MV-4-11 (cell line): Measurements from ENCODE around the gene BABAM2.
"Not testable (repeated sequence)": the region's sequence is repeated elsewhere in the genome, so short reads cannot be mapped to it uniquely, and the experiment has no call there.

Source experiments
- DNase-seq: peaks from one replicate; lab custom pipeline; 2025; lab: John Stamatoyannopoulos, UW

BABAM2 gene

DNA sequence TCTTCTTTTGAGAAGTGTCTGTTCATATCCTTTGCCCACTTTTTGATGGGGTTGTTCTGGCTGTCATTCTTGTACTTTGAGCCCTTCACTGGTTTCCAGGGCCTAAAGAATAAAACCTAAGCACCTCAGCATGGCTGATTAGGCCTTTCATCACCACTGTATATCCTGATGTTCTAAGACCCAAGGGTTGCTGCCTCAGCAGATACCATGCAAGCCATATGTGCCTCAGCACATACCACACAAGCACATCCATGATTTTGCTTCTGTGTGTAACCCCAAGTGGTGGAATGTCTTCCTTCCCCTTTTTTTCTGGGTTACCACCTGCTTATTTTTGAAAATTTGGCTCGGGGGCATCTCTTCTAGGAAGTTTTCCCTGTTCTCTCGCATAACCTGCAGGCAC is 11.7 kb upstream of the BABAM2 start:
- DNase-seq: peak; percentile 8

DNA sequence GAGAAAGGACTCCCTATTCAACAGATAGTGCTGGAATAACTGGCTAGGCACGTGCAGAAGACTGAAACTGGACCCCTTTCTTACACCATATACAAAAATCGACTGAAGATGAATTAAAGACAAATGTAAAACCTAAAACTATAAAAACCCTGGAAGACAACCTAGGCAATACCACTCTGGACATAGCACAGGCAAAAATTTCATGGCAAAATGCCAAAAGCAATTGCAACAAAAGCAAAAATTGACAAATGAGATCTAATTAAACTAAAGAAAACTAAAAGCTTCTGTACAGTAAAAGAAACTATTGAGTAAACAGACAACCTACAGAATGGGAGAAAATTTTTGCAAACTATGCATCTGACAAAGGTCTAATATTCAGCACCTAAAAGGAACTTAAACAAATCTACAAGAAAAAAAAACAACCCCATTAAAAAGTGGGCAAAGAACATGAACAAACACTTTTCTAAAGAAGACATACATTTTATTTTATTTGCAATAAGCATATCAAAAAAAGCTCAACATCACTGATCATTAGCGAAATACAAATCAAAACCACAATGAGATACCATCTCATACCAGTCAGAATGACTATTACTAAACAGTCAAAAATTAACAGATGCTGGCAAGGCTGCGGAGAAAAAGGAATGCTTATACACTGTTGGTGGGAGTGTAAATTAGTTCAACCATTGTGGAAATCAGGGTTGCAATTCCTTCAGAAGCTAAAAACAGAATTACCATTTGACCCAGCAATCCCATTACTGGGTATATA is 8.5 kb upstream of the BABAM2 start:
- not testable (repeated sequence) for DNase-seq

DNA sequence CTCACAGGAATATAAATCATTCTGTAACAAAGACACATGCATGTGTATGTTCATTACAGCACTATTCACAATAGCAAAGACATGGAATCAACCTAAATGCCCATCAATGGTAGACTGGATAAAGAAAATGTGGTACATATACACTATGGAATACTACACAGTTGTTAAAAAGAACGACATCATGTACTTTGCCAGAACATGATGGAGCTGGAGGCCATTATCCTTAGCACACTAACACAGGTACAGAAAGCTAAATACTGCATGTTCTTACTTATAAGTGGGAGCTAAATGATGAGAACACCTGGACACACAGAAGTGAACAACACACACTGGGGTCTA is 8.0 kb upstream of the BABAM2 start:
- DNase-seq: not testable (repeated sequence)

DNA sequence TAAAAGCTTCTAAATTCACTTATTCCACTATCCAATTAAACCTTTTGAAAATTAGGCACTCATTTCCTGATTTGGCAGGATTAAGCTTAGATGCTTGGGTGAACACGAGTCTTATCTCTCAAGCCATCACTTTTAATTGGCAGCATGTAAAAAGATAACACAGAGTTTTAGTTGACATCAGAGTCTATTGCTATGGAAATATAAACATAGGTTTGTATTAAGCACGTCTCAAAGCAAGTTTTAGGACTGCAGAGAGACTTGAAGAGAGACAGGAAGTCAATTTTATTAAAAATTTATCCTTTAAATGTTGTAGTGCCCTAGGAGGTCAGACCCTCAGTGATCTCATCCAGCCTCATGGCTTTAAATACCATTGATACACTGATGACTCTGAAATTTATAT is 5.9 kb upstream of the BABAM2 start:
- DNase-seq: no peak

DNA sequence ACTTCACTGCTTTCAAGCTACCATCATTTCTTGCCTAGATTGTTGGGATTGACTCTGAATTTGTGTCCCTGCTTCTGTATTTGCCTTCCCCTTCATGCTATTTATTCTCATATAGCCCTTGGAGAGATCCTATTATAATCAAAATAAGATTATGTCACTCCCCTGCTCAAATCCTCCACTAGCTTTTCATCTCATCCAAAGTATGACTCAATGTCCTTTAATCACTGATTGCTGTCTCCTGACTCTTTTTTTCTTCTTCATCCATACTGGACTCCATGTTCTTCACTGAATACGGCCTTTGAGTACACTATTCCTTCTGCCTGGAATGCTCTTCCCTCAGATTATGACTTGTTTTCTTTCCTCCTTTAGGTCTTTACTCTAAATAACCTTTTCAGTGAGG is 5.3 kb upstream of the BABAM2 start:
- DNase-seq: no peak

DNA sequence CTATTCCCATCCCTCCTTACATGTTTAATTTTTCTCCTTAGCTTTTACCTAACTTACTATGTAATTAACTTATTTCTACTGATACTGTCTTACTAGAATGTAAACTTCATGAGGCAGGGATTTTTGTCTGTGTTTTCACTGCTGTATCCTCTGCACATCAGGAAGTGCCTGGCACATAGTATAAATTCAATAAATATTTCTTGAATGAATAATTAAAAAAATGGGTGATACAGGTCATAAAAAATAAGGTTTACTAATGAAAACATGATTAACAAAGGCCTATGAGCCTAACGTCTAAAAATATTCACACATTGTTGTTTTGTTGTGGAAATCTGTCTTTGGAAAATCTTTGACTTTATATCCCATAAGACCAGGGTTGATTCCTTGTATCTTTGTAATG is 4.9 kb upstream of the BABAM2 start:
- no peak for DNase-seq

DNA sequence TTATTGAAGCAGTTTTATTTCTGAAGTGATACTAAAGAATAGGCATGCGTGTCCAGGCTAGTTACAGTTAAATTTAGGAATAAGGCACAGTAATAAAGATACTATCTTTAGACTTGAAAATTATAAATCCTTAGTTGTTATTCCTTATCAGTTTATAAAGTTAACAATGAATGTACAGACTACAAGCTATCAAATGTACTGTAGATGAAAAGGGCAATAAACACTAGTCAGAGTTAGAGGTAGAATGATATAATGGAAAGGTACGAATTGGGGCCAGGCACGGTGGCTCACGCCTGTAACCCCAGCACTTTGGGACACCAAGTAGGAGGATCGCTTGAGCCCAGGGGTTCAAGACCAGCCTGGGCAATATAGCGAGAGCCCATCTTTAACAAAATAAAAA is 4.2 kb upstream of the BABAM2 start:
- DNase-seq: no peak

DNA sequence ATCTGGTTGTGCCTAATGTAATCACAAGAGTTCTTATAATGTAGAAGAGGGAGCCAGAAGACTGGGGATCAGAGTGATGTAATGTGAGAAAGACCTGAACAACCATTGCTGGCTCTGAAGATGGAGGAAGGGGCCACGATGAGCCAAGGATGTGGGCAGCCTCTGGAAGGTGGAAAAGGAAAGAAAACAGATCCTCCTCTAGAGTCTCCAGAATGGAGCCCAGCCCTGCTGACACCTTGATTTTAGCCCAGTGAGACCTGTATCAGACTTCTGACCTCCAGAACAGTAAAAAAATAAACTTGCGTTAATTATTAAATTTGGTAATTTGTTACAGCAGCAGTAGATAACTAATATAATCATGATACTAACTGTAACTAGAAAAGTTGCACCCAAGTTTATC is 3.4 kb upstream of the BABAM2 start:
- DNase-seq: no peak

DNA sequence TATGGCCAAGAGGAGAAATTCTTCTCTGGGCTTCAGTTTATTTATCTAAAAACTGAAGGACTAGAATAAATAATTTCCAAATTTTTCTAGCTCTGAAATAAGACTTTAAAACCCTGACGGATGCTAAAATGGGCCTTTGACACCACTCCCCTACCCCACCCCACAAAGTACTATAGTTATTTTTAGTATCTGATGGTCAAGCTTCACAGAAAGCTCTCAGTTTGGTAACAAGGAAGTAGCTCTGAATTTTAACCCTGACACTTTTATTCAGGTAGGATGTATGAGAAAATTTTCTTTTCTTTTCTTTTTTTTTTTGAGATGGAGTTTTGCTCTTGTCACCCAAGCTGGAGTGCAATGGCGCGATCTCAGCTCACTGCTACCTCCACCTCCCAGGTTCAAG is 2.7 kb upstream of the BABAM2 start:
- no peak for DNase-seq

DNA sequence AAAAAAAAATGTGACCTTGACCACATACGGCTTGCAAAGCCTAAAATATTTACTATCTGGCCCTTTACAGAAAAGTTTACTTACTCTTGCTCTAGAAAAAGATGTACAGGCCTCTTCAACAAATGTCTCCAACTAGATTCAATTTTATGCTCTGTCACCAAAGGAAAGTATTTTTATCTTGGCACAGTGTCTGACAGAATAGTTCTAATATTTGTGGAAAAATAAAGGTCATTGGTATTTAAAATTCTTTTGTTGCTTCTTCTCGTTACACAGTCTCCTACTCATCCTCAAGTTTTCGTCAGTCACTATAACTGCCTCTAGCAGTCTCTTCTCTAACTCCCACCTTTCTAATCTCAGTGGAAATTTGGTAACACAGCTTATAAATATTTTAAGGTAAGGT is 1.7 kb upstream of the BABAM2 start:
- peak; percentile 10 for DNase-seq

DNA sequence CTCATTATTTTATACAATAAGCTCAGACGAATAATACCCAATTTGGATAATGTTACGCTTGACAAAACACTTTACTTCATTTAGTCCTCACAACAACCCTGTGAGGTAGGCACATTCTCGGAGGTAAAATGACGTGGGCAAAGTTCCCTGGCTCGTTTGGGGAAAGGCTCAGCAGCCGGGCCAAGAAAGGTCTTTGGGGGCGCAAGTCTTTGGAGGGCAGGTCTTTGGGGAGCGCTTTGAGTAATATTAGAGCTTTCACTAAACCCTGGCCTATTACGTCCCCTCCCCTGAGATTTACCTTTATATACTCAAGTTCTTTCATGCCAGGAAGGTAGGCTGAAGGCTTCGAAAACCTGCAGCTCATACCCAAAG is 769 bp upstream of the BABAM2 start:
- no peak for DNase-seq

DNA sequence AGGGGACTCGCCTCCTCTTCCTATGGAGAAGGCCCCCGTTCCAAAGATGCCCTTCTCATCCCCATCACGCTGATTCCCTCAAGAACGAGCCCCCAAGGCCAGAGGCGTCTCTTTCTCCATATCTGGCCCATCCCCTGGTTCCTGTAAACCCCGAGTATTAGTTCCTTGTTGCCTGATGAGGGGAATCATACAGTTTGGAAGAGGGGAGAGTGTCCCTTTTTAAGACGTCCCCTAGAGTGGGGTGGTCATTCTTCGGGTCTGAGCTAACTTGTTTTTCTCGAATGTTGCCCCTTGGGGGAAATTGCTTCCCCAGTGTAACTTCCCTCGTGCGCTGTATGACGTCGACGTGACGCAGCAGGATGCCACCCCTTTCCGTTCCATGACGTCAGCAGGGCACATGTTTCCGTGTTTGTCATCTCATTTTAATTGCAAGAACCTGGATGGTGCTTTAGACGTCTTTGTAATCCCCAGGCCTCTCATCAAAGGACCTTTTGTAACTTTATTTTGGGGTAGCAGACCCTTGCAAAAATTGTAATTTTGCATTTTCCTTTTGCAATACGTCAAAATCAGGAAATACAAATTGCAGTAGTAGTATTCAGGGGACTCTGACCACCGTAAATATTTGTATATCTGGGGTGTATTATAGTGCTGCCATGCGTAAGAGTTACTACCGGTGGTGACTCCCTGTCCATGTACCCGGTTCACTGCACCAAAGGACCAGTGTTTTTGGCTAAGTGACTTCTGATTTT is 569 bp downstream of the BABAM2 start:
- DNase-seq: peak; percentile 81

DNA sequence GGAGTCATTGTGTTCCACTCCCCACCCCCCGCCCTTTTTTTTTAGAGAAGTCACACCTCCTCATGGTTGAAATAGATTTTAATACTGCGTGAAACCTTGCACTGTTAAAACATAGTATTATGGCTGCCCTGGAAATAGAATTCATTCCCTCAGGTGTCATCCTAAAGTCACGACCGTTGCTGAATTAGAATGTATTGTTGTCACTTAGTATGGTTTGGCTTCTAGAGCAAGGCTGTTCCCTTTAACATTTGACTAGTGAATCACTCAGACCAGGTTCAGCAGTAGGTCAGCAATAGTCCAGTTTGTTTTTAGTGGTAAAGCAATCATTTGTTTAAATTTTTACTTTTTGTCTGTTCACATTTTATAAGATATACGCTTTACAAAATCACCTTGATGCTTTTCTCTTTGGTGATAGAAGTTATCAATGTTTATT is 1.2 kb downstream of the BABAM2 start:
- peak; percentile 22 for DNase-seq

DNA sequence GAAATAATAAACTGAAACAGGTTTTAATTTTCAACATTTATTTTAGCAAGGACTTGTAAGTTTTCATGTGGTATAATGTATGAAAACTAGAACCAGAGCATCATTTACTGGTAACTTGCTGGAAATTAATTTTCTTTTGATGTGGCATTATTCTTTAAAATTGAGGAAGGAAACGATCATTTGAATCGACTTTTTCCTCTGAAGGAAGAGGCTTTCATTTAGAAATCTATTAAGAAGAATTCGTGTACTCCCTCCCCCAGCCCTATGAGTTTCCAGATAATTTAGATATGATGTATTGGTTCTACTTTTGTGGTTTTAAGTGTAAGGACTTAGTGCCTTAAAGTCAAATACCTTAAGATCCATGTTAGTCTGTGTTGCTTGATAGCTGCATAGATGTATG is 2.5 kb downstream of the BABAM2 start:
- no peak for DNase-seq

DNA sequence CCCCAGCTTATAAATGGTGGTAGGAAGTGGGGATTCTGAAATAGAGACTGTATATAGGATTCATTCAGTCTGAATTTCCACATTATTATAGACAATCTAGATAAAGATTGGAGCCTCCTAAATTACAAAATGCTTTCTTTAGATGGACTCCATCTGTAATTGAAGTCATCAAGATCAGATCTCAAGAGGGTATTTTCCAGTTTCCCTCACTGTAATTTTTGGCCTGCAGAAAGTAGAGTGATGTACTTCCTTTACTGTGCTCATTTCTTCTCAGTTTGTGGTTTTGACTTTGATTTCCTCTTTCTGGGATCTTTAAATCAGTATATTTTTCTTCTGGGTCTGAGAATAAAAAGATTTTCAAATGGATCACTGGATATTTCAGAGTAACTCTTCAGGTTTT is 7.2 kb downstream of the BABAM2 start:
- DNase-seq: peak; percentile 49

DNA sequence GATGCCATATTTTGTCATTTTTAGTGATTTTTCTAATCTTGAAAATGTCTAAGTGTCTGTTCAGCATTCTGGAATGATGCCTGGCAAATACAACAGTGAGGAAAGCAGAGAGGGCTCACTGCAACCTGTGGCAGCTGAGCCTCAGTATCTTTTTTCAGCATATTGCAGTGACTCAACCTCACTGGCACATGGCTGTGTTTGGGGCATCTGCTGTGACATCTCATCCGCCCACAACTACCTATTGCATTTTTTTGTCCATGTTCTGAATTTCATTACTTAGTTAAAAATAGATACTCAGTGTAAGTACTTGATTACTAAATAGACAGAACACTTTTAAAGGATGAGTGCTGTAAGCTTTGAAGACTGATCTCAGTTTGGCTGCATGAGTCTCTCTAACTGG is 10.7 kb downstream of the BABAM2 start:
- no peak for DNase-seq

DNA sequence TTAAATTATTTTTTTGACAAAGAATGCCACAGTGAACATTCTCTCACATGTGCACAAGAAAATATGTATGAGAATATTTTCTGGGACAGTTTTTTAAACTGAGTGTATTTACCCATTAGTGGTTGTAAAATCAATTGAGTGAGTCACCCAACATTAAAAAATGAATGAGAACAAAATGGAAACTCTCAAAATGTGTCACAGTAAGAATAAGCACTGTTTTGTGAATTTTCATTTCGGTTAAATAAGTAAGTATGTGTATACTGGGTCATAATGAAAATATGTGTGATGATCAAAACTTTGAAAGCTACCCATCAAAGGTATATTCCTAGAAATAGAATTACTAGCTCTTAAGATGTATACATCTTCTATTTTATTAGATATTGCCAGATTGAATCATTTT is 11.6 kb downstream of the BABAM2 start:
- no peak for DNase-seq

DNA sequence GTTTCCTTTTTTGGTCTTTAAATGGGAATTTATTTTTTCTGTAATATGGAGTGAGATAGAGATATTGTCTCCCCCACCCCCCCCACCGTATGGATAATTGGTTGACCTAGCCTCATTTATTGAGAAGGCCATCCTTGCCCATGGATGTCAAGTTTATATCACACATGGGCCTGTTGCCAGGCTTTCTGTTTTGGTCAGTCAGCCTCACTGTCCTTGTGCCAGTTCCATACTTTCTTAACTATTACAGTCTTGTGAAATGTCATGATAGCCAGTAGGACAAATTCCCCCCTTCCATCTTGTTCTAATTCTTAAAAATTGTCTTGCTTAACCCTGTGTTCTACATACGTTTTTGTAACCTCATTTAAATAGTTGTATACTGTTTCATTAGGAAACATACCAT is 12.5 kb downstream of the BABAM2 start:
- no peak for DNase-seq

DNA sequence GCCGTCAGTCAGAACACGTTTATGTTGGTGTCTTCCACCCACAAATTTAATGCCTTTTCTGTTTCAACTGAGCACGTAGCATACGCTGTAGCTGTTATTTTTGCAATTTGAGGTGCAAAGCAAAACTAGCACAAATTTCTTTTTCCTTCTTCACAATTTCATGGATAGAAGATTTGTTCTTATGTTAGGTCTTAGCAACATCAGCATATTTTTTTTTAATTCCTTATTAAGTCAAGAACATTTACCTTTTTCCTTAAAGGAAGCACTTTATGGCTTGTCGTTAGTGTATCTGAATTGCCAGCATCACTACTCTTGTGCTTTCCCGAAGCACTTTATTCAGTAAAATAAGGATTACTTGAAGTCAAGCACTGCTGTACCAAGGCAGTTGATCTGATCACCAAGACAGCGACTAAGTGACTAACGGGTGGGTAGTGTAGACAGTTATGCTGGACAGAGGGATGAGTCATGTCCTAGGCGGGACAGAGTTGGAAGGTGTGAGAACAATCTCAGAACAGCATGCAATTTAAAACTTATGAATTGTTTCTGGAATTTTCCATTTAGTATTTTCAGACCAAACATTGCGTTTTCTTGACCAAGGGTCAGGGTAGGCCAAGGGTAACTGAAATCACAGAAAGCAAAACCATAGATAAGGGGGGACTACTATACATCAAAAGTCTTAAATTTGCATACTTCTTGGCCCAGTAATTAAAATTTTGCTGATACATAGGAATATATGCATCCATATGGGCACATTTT is 13.3 kb downstream of the BABAM2 start:
- DNase-seq: no peak

DNA sequence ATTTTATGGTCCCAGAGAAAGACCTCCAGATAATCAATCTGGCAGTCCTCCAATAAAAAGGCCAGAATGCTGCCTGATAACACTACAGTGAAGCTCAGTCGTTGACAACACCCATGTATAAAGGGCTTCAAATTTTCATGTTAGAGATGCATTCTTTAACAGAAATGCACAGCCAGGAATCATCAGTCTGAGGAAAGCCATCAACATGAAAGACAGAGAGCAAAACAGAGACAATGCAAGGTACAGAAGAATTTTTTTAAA is 13.8 kb downstream of the BABAM2 start:
- no peak for DNase-seq

DNA sequence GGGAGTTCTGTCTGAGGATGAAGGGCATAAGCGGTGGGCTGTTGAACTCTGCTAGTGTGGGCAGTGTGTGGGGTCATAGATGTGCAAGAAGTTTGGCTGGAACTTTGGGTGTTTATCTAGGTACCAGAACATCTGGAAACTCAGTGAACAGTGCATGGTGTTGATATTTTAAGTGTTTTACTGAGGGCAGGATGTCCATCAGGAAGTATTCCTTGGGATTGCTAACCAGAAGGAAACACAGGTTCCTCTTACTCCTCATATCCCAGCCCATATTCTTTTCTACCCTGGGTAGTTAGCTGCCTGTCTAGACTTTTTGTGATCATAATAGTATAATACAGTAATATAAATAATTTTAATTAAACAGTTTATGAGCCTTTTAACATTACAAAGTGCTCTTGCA is 15.5 kb downstream of the BABAM2 start:
- no peak for DNase-seq

DNA sequence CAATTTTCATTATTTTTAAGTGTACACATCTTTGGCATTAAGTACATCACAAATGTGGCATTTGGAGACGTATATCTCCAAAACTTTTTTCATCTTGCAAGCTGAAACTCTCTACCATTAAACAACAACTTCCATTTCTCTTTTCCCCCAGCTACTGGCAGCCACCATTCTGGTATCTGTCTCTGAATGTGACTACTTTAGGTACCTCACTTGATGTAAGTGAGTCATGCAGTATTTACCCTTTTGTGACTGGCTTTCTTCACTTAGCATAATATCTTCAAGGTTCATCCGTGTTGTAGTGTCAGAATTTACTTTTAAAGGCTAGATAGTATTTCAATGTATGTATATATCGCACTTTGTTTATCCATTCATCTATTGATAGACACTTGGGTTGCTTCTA is 17.0 kb downstream of the BABAM2 start:
- DNase-seq: no peak

DNA sequence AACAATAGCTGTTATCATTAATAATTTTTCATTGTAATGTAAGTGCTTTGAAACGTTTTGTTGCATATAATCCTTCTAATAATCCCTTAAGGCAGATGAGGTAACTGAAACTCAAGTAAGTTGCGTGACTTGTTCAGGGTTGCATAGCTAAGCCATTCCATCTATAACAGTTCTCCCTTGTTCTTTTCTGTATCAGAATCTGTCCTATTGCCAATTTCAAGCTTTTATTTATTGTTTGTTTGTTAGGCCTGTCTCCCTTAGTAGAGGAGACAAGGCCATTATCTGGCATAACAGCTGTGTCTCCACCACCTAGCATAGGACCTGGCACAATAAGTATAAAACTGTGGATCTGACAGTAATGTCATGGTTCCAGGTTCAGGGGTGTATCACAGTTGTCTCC is 19.4 kb downstream of the BABAM2 start:
- DNase-seq: no peak
